Kidney (tissue), 14 donors: ENCODE results near the gene CCDC149. TPM values are rescaled to one million over a fixed set of nuclear protein-coding genes. Genes with fewer than 3 reads are reported as not detected.
A peak's percentile ranks its signal among the peaks of the same experiment; 100 is the strongest.

Source experiments
- DNase-seq, 5 donors: peaks; one replicate each; pipeline ENCODE4 v3.0.0-alpha.2; 2013 to 2020
- FAIRE-seq: peaks from 2 replicates; lab custom pipeline; 2012; peaks lifted over from hg19 to GRCh38; lab: Jason Lieb, UNC
- H3K27ac ChIP-seq, 2 donors: one replicate each; pipeline ENCODE4 v1.7.0; 2013; ENCODE audit warnings: low read depth in 2 of 2, low read length in 2 of 2, inconsistent platforms in 1 of 2
- H3K27me3 ChIP-seq: one replicate; pipeline ENCODE4 v1.7.1; 2013; ENCODE audit warnings: low read length, inconsistent platforms; ENCODE audit not compliant: control insufficient read depth, insufficient read depth
- H3K36me3 ChIP-seq, 3 donors: one replicate each; pipeline versions ENCODE4 v1.7.0 to v1.7.1; 2013; ENCODE audit warnings: low read length in 3 of 3, control low read depth in 1 of 3, inconsistent platforms in 1 of 3; ENCODE audit not compliant: insufficient read depth in 3 of 3, control insufficient read depth in 2 of 3
- H3K4me1 ChIP-seq, 3 donors: one replicate each; pipeline versions ENCODE4 v1.7.0 to v1.7.1; 2013; ENCODE audit warnings: low read length in 3 of 3, inconsistent platforms in 1 of 3, low read depth in 1 of 3; ENCODE audit not compliant: control insufficient read depth in 2 of 3, insufficient read depth in 2 of 3
- H3K4me3 ChIP-seq, 3 donors: one replicate each; pipeline versions ENCODE4 v1.7.0 to v1.8.1; 2013; ENCODE audit warnings: low read length in 3 of 3, control low read depth in 1 of 3, inconsistent platforms in 1 of 3
- H3K9ac ChIP-seq, 3 donors: one replicate each; pipeline versions ENCODE4 v1.7.0 to v1.7.1; 2013; ENCODE audit warnings: low read length in 3 of 3, control low read depth in 1 of 3, inconsistent platforms in 1 of 3
- H3K9me3 ChIP-seq, 3 donors: one replicate each; pipeline versions ENCODE4 v1.7.0 to v1.7.1; 2013; ENCODE audit warnings: low read length in 3 of 3, control low read depth in 1 of 3, inconsistent platforms in 1 of 3; ENCODE audit not compliant: control insufficient read depth in 2 of 3, insufficient read depth in 1 of 3
- CTCF ChIP-seq: IDR thresholded peaks from 3 replicates; pipeline ENCODE4 v1.5.1; 2012; ENCODE audit warnings: mild to moderate bottlenecking, moderate library complexity, borderline replicate concordance; ENCODE audit not compliant: insufficient read depth; ENCODE audit errors: extremely low read depth
- intact Hi-C: fragments of 100-400 bp; cut with DNase I; formaldehyde crosslinking; loops from one replicate; pipeline ENCODE4 v1.11.1; 2022
- polyA plus RNA-seq: library from polyadenylated mRNA; stranded (reverse); fragments of 350-450 nt; fragmentation: Illumina TruSeq; extraction: RNeasy Lipid Tissue Mini Kit (QIAGEN cat#74804); gene quantifications from one replicate; pipeline ENCODE4 v1.2.3, GENCODE V29; 2014; ENCODE audit warnings: low read depth, low replicate concordance; ENCODE audit not compliant: insufficient read depth
- total RNA-seq: library from RNA; stranded (reverse); fragmentation: NEBNext Ultra II Directional; extraction: Animal tissue kit (Norgen Biotek cat#: 25700); gene quantifications from one replicate; pipeline ENCODE4 v1.2.1, GENCODE V29; 2021
- donor health status: control.
- donor health status: control.
- donor health status: control.
- donor health status: control.
- donor health status: control.
- donor health status: DM: yes; HTN: yes; CAD: no.
- donor health status: Normal renal cell carcinoma (clear cell type).

Gene CCDC149
- total and polyA plus RNA-seq, 2 donors from 2014 or later, result 6.9 to 21.8 TPM

- peak overlapping the region in 1 of 2 donors; percentile 24 for H3K27ac ChIP-seq
- TF ChIP-seq CTCF, result no peak
- no peak for DNase-seq
- H3K4me1 ChIP-seq, result peaks cover 0 to 13% (median 8%) of the 10 kb centered on the region in 3 donors
- no peak overlapping the region for H3K4me3 ChIP-seq
- no peak for FAIRE-seq
- no peaks in the 10 kb centered on the region for H3K27me3 ChIP-seq
- no peak overlapping the region for H3K9ac ChIP-seq
- intact Hi-C loops, result no loop called here
- no peaks in the 10 kb centered on the region for H3K36me3 ChIP-seq
- no peaks in the 10 kb centered on the region for H3K9me3 ChIP-seq
Observed at GRCh38 chr4:24792552-24792951, 120.3 kb downstream of the CCDC149 start.

GRCh38 chr4:24791043-24791442, 121.8 kb downstream of the CCDC149 start:
- Histone ChIP-seq H3K27me3 (no peaks in the 10 kb centered on the region), H3K9me3 (no peaks in the 10 kb centered on the region), H3K4me1 (peaks cover 0 to 9% (median 8%) of the 10 kb centered on the region in 3 donors), H3K36me3 (no peaks in the 10 kb centered on the region), H3K4me3 (no peak overlapping the region), H3K27ac (no peak overlapping the region), H3K9ac (no peak overlapping the region)
- TF ChIP-seq CTCF, result no peak
- no peak for DNase-seq
- intact Hi-C loops, result no loop called here
- FAIRE-seq, result no peak

GRCh38 chr4:24783506-24783905, 129.3 kb downstream of the CCDC149 start:
- Histone ChIP-seq H3K27me3 (no peaks in the 10 kb centered on the region), H3K9me3 (no peaks in the 10 kb centered on the region), H3K4me1 (no peaks in the 10 kb centered on the region), H3K9ac (no peak overlapping the region), H3K4me3 (no peak overlapping the region), H3K27ac (no peak overlapping the region), H3K36me3 (no peaks in the 10 kb centered on the region)
- TF ChIP-seq CTCF, result no peak
- FAIRE-seq (no peak), DNase-seq (no peak)
- intact Hi-C loops, result no loop called here
